GM20431 (cell line): ENCODE measurements around the gene MARVELD1.
"Not testable (repeated sequence)": the region's sequence is repeated elsewhere in the genome, so short reads cannot be mapped to it uniquely, and the experiment has no call there.

ENCODE experiments used
- in situ Hi-C: fragments of 300-500 bp; cut with MseI, MboI; formaldehyde crosslinking; loops from one replicate; pipeline ENCODE4 v1.15.0; 2020; ENCODE audit warnings: low sequenced_read_pairs; ENCODE audit not compliant: unreplicated experiment

Gene MARVELD1

DNA sequence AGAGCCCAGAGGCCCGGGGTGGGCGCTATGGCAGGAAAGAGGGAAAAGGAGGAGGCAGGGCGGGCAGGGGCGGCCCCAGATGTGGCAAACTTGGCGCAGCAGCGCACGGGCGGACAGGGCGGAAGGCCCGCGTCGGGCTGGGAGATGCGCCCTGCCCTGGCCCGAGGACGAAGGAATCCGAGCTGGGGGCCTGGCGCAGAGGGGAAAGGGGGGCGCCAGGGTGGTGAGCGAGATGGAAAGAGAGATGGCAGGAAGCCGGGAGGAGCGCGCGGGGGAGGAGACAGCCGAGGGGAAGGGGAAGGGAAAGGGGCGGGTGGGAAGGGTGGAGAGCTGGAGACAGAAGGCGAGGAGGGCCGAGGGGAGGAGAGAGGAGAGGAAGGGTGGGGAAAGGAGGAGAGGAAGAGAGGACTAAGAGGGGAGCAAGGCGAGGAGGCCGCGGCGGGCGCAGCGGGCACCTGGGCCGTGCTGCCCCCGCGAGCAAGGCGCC is at the start of gene MARVELD1:
Gene MARVELD1, plus strand, starts transcription at position 392 of the 487 bp plus-strand sequence. CDS start 147 bp downstream, outside the sequence.
- in situ Hi-C loops, result no loop called here

DNA sequence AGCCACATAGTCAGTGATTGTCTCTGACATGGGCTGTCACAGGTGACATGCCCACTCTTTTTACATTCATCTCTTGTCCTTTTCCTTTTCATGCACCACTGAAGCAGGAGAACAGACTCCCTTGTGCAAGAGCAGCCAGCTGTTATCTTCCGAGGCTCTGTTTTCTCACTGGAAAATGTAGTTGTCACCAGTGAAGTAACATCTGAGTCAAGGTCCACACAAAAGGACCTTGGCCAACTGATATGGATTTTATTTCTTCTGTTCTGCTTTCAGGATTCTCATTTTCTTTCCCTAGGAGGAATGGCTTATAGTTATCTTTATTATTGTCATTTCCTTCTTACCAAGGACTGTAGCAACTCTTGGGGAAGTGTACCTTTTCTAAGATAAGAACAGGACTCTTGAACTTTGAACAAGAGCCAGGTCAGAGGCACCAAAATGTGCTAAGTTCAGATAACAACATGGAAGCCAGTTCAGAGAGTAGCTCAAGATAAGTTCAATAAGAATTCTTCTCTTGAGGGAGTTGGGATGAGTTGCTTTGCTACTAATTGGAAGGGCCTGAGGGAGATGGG is 49.2 kb upstream of the MARVELD1 start:
- in situ Hi-C loops, result no loop called here

- in situ Hi-C loops, result no loop called here
These were observed 46.5 kb upstream of the MARVELD1 start for GRCh38 chr10:97666992-97667391.

DNA sequence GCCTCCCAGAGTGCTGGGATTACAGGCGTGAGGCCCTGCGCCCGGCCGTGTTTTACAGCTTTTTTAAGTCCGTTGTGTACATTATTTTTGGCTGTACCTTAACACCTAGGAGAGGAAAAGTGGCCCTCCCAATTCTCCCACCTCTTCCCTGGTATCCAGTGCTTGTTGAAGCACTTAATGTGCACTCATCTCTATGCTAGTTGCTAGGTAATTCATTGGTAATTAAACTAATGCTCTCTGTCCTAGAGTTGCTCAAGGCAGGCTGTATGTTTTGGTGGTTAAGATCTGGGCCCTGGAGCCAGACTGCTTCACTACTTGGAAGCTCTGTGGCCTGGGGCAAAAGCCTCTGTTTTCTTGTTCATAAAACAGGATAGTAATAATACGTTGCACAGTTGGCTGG is 46.1 kb upstream of the MARVELD1 start:
- in situ Hi-C loops, result no loop called here

DNA sequence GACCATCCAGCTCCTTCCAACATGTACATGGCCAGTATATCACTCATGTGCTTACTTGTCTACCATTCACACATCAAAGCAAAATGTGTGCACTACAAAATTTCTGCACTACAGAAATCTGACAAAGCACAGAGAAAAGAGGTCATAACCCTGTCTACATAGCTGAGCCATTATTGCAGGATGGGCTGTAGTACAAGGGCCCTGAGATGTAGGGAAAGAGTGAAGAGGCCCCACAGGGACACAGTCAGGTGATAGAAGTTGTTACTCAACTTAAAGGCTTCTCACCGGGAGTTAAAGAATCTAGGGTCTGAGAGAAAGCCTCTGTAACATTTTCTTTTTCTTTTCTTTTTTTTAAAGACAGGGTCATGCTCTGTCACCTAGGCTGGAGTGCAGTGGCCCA is 44.0 kb upstream of the MARVELD1 start:
- in situ Hi-C loops, result no loop called here

DNA sequence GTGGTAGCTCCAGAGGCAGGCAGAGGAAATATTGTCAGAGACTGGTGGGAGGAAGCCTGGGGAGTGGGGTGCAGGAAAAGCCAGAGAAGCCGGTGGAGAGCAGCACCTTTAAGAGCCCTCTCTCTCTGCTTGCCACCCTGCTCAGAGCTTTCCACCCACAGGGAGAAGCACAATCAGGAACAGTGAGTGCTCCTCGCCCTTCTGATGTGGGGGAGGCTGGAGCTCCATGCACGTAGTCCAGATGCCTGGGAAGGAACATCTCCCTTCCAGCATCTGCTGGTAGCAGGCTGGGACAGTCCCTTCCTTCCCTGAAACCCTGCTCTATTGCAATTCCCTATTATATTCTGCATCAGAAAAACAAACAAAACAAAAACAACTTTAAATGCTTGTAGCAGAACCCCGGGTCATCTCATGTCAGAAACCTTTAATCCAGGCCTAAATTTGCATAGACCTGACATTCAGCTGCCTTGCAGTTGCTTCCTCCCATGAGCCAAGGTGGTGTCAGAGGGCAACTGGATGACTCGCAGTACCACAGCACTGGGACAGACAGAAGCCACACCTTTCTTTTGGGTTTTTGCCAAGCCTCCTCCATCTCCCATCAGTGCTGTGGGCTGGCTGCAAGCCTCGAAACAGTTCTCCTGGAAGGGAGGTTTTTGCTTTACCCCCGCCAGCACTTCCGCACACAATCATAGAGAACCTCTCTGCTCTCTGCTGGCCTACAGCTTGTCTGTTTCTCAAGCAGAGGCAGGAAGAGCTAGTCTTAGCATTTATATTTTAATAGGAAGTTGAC is 39.6 kb upstream of the MARVELD1 start:
- in situ Hi-C loops, result no loop called here

DNA sequence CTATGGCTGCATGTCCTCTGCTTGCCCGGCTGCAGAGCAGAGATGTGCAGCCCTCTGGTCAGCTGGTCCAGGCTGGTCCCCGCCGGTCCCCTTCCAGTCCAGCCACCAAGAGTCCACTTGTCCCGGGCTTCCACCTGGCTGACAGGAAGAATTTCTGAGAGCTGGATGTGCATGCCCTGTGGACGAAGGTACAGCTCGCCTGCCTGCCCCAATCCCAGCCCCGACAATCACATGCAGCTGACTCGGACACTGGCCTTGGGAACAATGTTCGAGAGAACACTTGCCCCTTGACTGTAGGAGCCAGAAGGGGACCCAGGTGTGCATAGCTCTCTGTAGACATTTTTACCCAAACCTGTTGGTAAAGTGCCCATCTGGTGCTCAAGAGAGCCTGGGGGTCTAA is 38.3 kb upstream of the MARVELD1 start:
- in situ Hi-C loops, result no loop called here

DNA sequence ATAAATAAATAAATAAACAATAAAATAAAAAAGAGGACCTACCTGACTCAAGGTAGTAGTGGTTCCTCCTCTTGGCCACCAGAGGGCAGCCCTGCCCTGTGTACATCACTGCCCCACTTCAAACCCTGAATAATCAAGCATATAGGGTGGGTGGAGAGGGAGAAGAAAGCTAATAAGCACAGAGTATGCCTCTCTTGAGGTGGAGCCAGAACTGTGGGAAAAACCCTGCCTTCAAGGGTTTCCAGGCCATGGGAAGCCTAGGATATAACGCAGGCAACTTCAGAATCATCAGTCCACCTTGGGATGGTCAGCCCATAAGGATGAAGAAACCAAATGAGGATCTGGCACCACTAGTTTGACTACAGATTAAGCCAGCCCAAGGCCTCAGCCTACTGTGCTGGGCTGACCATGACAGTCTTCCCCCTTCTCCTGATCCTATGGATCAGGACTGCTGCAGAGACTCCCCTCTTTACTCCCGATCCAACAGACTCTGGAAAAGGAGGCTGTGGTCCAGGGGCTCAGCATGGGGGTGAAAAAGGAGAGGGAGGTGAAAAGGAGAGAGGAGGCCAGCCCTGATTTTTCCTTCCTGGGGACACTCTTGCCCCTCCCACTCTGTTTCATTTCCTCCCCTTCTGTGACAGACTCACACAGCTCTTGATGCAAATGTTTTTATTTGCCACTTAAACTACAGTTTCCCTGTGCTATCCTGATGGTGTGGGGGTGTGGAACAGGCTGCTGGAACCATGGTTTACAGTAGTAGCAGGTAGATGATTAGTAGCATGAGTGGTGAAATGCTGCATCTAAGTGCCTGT is 36.6 kb upstream of the MARVELD1 start:
- in situ Hi-C loops, result no loop called here

GRCh38 chr10:97679594-97679993 is 33.9 kb upstream of the MARVELD1 start:
- in situ Hi-C loops, result no loop called here

DNA sequence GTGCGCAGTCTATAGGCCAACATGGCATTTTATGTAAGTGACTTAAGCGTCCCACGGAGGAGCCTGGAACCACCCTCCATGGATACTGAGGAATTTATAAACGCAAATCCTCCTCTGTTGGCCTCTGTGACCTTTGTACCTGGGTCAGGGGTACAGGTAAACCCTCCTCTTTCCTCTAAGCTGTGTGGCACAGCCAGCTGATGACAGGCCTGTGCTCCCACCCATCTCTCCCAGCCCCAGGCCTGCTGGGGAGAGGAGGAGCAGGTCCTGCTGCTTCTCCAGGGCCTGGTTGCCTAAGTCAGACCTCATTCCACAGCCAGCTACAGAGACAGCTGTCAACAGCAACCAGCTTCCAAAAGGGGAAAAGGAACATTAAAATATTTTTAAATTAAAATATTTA is 31.5 kb upstream of the MARVELD1 start:
- in situ Hi-C loops, result no loop called here

DNA sequence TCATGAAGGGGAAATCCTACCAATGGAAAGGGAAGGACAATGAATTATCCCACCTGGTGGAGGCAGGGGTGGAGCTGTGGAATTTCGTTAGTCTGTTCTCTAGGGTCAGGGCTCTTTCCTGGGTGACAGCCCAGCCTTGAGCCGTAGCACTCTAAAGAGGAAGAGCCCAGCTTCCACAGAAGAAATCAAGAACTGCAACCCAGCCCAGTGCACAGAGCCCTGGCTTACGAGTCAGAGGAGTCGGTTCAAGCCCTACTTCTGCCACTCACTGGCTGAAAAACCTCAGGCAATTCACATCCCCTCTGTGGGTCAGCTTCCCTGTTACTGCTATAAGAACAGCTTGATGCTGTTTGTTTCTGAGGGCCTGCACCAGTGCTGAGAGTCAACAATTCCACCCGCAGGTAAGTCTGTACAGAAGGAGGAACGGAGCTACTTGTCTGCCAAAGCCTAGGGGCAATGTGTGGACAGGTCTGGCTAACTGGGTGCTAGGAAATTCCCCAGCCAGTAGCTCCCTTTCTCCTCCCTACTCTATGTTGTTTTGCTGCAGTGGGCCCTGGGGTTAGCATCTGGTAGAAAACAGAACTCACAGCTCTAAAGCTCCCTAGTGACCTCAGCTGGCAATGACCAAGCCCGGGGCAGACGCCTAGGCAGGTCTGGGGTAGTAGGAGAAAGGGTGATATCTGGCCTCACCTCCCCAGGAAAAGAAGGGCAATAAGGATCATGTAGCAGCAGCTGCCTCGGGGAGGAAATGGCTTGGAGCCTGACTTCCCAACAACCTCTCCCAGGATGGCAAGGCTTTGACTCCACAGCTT is 29.8 kb upstream of the MARVELD1 start:
- in situ Hi-C loops, result no loop called here

DNA sequence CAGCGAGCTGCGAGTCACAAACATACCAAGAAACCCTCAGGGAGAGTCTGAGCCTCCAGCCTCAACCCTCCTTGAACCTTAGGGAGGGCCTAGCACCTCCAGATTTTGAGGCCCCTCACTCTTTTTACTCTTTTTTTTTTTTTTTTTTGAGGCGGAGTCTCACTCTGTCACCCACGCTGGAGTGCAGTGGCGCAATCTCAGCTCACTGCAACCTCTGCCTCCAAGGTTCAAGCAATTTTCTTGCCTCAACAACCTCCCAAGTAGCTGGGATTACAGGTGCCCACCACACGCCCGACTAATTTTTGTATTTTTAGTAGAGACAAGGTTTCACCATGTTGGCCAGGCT is 29.2 kb upstream of the MARVELD1 start:
- in situ Hi-C loops, result not testable (repeated sequence)

DNA sequence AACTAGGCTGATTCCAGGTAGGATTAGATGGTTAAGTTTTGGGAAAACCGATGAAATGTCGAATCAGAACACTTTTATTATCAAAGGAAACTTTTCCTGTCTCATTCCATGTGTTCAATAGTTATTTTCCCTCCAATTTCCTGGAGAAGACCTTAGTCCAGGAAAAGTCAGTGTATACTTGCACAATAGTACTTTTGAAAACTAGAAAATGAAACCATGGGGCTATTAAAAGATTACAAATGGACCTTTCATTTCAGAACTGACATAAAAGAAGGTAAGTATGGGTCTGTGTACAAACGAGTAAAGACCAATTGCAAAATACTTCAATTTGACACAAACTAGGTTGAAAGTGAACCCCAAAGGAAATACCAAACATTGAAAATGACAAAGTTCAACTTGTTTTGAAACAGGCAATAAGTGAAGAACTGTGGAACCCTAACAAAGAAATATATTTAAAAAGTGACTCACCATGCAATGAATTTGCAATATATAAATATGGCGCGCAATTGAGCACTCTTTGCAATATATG is 28.6 kb upstream of the MARVELD1 start:
- in situ Hi-C loops, result no loop called here

GRCh38 chr10:97685395-97685958 is 28.1 kb upstream of the MARVELD1 start:
- in situ Hi-C loops, result no loop called here

DNA sequence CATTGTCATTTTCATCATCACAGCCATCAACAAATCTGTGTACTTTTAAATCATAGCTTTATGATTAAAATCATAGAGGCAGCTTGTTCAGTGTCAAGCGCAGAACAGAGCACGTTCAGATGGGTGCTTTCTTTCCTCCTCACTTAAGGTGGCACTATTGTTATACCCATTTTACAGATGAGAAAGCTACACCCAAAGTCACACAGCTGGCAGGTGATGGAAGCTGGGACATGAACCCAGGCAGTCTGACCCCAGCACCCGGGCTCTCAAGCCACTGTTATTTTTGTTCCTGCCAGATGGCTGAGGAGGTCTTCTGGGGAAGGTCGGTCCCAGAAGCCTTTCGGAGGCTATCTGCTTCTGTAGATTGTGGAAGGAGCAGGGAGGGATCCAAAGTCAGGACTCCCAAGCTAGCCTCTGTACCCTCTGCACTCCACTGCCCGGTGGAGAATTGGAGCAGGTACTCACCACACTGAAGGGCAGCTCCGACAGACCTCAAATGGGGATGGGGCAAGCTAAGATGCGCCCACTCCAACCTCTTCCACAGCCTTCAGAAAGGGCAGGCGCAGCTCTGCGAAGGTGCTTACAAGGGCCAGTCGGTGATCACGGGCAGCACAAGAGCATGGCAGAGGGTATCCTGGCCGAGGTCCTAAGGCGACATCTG is 27.1 kb upstream of the MARVELD1 start:
- in situ Hi-C loops, result no loop called here

DNA sequence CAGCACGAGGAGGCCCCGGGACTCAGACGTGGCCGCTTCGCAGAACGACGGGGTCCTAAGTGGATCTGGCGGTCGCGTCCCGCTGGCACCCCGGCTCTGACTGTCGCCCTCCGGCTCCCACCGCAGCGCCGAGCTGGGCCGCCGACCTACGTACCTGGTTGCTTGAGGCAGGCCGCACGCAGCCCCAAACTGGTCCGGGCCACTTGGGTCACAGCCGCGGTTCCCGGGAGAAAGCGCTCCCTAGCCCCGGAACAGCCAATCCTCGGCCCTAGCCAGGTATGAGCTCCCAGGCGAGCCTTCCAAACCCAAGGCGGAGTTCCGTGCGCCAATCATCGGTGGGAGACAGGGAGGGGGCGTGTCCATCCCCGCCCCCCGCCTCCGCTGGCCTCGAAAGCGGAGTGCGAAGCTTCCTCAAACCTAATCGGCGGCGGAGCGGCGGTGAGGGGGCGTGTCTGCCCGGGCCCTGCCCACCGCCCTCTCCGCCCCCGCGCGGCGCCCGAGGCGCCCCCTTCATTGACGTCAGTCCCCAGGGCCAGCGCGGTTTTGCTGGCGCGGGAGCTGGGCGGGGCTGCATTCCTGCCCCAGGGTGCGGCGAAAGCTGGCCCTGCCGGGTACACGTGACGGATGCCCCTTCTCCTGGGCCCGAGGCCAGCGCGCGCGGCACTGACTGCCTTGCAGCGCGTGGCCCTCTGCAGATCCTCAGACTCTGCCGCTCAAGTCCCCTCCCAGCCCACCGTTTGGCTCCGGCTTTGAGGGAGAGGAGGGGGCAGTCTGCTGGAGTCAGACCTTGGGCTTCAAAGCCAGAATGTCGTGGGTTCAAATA is 26.4 kb upstream of the MARVELD1 start, which contains the start of gene AVPI1:
Gene AVPI1, minus strand, starts transcription at position 280 of the 823 bp plus-strand sequence. CDS start 7,336 bp downstream, outside the sequence.
- in situ Hi-C loops, result no loop called here

DNA sequence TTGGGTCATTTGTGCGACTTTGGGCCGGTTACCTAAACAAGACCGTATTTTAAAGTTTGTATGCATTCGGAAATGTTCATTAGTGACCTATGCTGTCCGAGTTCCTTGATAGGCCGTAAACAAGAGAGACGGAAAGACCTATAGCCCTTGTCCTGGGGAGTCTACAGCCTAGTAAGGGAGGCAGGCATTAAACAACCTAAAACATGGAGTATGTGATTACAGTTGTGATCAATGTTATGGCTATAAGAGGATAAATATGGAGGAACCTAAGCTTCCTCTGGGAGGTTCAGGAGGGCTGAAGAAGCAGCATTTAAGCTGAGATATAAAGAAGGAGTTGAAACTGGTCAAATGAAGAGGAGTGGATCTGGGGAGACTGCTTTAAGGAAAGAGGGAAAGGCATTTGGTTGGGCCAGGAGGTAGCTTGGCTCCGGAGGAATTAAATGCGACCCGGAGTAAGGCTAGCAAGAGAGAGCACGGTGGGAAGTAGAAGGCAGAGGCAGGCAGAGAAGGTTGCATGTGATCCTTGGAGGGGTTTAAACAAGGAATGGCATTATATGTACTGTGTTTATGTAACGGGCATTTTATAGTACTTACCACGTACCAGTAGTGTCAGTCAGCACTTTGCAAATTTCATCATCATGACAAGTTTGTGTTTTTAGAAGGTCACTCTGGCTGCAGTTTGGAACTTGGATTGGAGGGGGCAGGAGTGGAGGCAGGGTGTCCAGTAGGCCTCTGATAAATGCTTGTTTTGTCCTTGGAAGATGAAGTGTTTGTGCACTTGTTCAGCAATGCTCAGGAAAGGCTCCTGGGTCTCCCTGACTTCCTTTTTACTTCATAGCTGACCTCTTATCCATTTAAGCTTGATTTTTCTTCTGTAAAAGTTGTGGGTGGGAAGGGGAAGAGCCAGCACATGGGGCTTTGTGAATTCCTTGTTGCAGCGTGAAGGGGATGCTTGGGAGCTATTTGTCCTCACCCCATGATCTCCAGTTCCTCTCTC is 25.4 kb upstream of the MARVELD1 start:
- in situ Hi-C loops, result no loop called here
